Lung (tissue), 12 donors: Measurements from ENCODE around the gene UBE2G2. TPM values are rescaled to one million over a fixed set of nuclear protein-coding genes. Genes with fewer than 3 reads are reported as not detected.

ENCODE experiments used
- ATAC-seq: fragments of 200-7000 bp; cut with Tn5 transposase; one replicate; pipeline ENCODE4 v1.9.1; 2020; ENCODE audit warnings: moderate number of reproducible peaks; ENCODE audit not compliant: insufficient read depth, low FRiP score
- DNase-seq, 3 donors: peaks; one replicate each; pipeline ENCODE4 v3.0.0-alpha.2; 2013 to 2017
- H3K27ac ChIP-seq, 2 donors: one replicate each; pipeline ENCODE4 v1.5.1; 2013; ENCODE audit warnings: mild to moderate bottlenecking in 2 of 2, moderate library complexity in 2 of 2, control low read depth in 1 of 2, inconsistent platforms in 1 of 2, low read depth in 1 of 2, low read length in 1 of 2
- H3K27me3 ChIP-seq, 3 donors: one replicate each; pipeline ENCODE4 v1.5.1; 2013; ENCODE audit warnings: low read length in 2 of 3; ENCODE audit not compliant: control insufficient read depth in 3 of 3, insufficient read depth in 3 of 3
- H3K36me3 ChIP-seq, 4 donors: one replicate each; pipeline ENCODE4 v1.5.1; 2013; ENCODE audit warnings: low read length in 4 of 4, mild to moderate bottlenecking in 1 of 4, moderate library complexity in 1 of 4; ENCODE audit not compliant: control insufficient read depth in 4 of 4, insufficient read depth in 4 of 4
- H3K4me1 ChIP-seq, 5 donors: one replicate each; pipeline ENCODE4 v1.5.1; 2013; ENCODE audit warnings: low read length in 5 of 5, mild to moderate bottlenecking in 2 of 5, moderate library complexity in 1 of 5; ENCODE audit not compliant: control insufficient read depth in 5 of 5, insufficient read depth in 5 of 5
- H3K4me3 ChIP-seq: one replicate; pipeline ENCODE4 v1.5.1; 2013; ENCODE audit warnings: mild to moderate bottlenecking, control low read depth, moderate library complexity
- H3K9ac ChIP-seq, 2 donors: one replicate each; pipeline ENCODE4 v1.5.1; 2013; ENCODE audit warnings: low read length in 2 of 2, control low read depth in 1 of 2; ENCODE audit not compliant: insufficient read depth in 1 of 2
- H3K9me3 ChIP-seq, 4 donors: one replicate each; pipeline ENCODE4 v1.5.1; 2013; ENCODE audit warnings: low read length in 3 of 4, mild to moderate bottlenecking in 1 of 4, moderate library complexity in 1 of 4; ENCODE audit not compliant: control insufficient read depth in 4 of 4, insufficient read depth in 3 of 4
- WGBS, 2 donors: extraction: QIAGEN DNeasy Blood & Tissue Kit; methylation state at CpG; one replicate each; pipeline ENCODE4 v1.1.7; 2013; 5-methylcytosine and 5-hydroxymethylcytosine counted together
- polyA plus RNA-seq, 2 donors: library from polyadenylated mRNA; stranded (reverse); fragments of 200-250 nt; gene quantifications; one replicate each; pipeline ENCODE4 v1.2.1, GENCODE V29; 2013
- total RNA-seq, 2 donors: library from RNA; depleted of rRNA in 1 of 2; stranded (reverse); fragments of >200 nt in 1 of 2; gene quantifications; one replicate each; pipeline ENCODE4 v1.2.1, GENCODE V29; 2014 to 2021
- TF ChIP-seq, protein P1 (sequence below): IDR thresholded peaks from 2 replicates; pipeline ENCODE4 v1.5.1; 2012; ENCODE audit warnings: mild to moderate bottlenecking; ENCODE audit errors: control extremely low read depth, extremely low read depth
- donor health status: control.
- donor health status: control.
- donor health status: Bipolar disorder and iron deficiency.
- donor health status: healthy.
- donor health status: DM: yes; HTN: yes; CAD: no.

UBE2G2 gene
- total and polyA plus RNA-seq, 4 donors: 35.6 to 93.2 (median 67.5) TPM

DNA sequence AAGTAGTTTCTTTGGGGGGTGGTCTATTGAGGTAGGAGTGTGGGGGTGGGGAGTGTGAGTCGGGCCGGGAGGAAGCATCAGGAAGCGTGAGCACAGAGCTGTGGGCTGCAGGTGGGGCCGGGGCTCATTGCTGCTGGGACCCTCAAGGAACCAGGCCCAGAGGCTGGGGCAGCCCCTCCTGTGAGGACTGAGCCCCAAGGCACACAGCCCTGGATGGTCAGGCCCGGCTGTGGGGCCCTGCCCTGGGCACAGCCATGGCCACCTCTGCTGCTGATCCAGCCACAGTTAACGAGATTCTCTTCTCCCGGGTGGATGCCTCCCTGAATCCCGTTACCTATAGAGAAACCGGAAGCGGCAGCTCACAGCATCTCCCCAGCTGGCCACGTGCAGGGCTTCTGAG lies 39.2 kb upstream of the UBE2G2 start:
- H3K36me3 ChIP-seq: no peaks in the 10 kb centered on the region
- no peak overlapping the region for H3K4me3 ChIP-seq
- no peak overlapping the region for H3K27ac ChIP-seq
- WGBS, 2 donors: 77 to 78% methylated on average over 11 of the region's 11 CpGs
- peaks cover 0 to 2% (median 0%) of the 10 kb centered on the region in 4 donors for H3K9me3 ChIP-seq
- TF ChIP-seq, protein P1, sequence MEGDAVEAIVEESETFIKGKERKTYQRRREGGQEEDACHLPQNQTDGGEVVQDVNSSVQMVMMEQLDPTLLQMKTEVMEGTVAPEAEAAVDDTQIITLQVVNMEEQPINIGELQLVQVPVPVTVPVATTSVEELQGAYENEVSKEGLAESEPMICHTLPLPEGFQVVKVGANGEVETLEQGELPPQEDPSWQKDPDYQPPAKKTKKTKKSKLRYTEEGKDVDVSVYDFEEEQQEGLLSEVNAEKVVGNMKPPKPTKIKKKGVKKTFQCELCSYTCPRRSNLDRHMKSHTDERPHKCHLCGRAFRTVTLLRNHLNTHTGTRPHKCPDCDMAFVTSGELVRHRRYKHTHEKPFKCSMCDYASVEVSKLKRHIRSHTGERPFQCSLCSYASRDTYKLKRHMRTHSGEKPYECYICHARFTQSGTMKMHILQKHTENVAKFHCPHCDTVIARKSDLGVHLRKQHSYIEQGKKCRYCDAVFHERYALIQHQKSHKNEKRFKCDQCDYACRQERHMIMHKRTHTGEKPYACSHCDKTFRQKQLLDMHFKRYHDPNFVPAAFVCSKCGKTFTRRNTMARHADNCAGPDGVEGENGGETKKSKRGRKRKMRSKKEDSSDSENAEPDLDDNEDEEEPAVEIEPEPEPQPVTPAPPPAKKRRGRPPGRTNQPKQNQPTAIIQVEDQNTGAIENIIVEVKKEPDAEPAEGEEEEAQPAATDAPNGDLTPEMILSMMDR: no peak
- peaks cover 0 to 10% (median 7%) of the 10 kb centered on the region in 5 donors for H3K4me1 ChIP-seq
- H3K27me3 ChIP-seq: no peaks in the 10 kb centered on the region
- DNase-seq (peak in 1 of 3 donors; percentile 3), ATAC-seq (no peak)
- no peak overlapping the region for H3K9ac ChIP-seq

DNA sequence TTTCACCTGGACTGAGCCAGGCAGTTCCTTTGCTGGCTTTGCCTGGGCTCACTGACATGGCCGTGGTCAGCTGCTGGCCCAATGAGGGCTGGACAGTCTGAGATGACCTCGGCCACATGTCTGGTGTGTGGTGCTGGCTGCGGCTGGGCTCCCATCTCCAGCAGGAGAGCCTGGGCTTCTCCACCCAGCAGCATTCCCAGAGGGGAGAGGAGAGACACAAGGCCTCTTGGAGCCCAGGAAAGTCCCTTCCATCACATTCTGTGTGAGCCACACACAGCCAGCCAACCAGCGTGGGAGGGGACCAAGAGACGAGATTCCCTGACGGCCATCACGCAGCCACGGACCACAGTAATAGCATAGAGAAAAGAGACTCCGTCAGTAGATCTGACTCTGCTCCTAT lies 37.3 kb upstream of the UBE2G2 start:
- H3K9me3 ChIP-seq: peaks cover 0 to 2% (median 0%) of the 10 kb centered on the region in 4 donors
- ATAC-seq: no peak
- TF ChIP-seq, protein P1: no peak
- H3K27ac ChIP-seq: no peak overlapping the region
- no peaks in the 10 kb centered on the region for H3K36me3 ChIP-seq
- DNase-seq: peak in 1 of 3 donors; percentile 3
- H3K9ac ChIP-seq: no peak overlapping the region
- peaks cover 0 to 6% (median 4%) of the 10 kb centered on the region in 5 donors for H3K4me1 ChIP-seq
- no peak overlapping the region for H3K4me3 ChIP-seq
- 93 to 96% methylated on average over 9 of the region's 9 CpGs for WGBS, 2 donors
- H3K27me3 ChIP-seq: no peaks in the 10 kb centered on the region

DNA sequence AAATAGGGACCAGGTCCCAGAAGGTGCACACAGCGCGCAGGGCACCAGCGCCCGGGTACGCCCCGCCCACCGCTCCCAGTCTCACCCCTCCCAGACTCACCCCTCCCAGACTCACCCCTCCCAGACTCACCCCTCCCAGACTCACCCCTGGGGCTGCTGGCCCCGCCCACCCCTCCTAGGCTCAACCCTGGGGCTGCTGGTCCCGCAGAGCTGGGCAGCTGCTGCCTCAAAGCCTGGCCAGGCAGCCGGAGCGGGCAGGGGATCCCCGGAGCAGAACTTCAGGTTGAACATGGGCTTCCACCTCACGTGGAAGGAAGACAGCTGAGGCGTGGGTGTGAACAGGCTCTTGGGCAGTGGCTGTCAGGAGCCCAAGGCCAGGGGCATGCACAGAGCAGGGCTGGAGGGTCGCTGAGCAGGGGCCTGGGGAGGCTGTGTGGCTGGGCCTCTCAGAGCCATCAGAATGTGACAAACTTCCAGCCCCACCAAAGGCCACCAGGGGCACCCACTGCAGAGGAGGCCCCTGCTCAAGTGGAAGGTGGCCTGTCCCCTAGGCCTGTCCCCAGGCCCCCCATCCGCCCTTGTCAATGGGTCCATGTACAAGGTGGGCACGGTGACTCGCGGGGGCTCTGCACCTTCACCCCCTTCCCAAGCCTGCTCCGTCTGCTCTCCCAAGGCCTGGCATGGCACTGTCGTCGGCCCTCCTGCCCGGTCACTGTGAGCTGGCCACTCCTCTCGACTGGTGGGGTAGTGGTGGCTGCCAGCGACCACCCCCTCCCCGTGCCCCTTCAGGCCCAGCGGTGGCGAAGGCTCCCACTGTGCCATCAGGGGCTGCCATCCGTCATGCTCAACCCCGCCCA lies 36.6 kb upstream of the UBE2G2 start:
- 90 to 92% methylated on average over 28 to 30 of the region's 30 CpGs for WGBS, 2 donors
- Histone ChIP-seq H3K9ac (no peak overlapping the region), H3K36me3 (no peaks in the 10 kb centered on the region), H3K27ac (no peak overlapping the region), H3K4me3 (no peak overlapping the region), H3K4me1 (peaks cover 0 to 6% (median 4%) of the 10 kb centered on the region in 5 donors), H3K9me3 (peaks cover 0 to 2% (median 0%) of the 10 kb centered on the region in 4 donors), H3K27me3 (no peaks in the 10 kb centered on the region)
- ATAC-seq (no peak), DNase-seq (peak in 1 of 3 donors; percentile 7)
- TF ChIP-seq, protein P1: no peak
